Measurements from ENCODE around the gene SPATA12. TPM values are rescaled to one million over a fixed set of nuclear protein-coding genes. Genes with fewer than 3 reads are reported as not detected.
A peak's percentile ranks its signal among the peaks of the same experiment; 100 is the strongest.

SPATA12 gene
- total RNA-seq, 1 donor, result under 0.01 TPM

GRCh38 chr3:57048728-57049127 is 11.7 kb upstream of the SPATA12 start:
- DNase-seq (ENCODE audit: low read depth in 2 of 3, low spot score in 2 of 3), result no peak

- DNase-seq (ENCODE audit: low read depth in 2 of 3, low spot score in 2 of 3), result no peak
These were observed 7.8 kb upstream of the SPATA12 start for GRCh38 chr3:57052662-57053061.

GRCh38 chr3:57053122-57053521 is 7.3 kb upstream of the SPATA12 start:
- no peak for DNase-seq (ENCODE audit: low read depth in 2 of 3, low spot score in 2 of 3)

GRCh38 chr3:57057351-57057750 is 3.1 kb upstream of the SPATA12 start:
- DNase-seq (ENCODE audit: low read depth in 2 of 3, low spot score in 2 of 3), result peak in 2 of 3 donors; percentile 53 to 68

- peak in 2 of 3 donors; percentile 42 to 66 for DNase-seq (ENCODE audit: low read depth in 2 of 3, low spot score in 2 of 3)
These were observed 1.1 kb upstream of the SPATA12 start for GRCh38 chr3:57059411-57059810.

- no peak for DNase-seq (ENCODE audit: low read depth in 2 of 3, low spot score in 2 of 3)
These were observed 1.1 kb downstream of the SPATA12 start for GRCh38 chr3:57061556-57061955.

GRCh38 chr3:57062101-57062631 is 1.7 kb downstream of the SPATA12 start:
- DNase-seq (ENCODE audit: low read depth in 2 of 3, low spot score in 2 of 3), result peak in 1 of 3 donors; percentile 39

GRCh38 chr3:57063032-57063431 is 2.6 kb downstream of the SPATA12 start:
- DNase-seq (ENCODE audit: low read depth in 2 of 3, low spot score in 2 of 3), result peak in 1 of 3 donors; percentile 29

- no peak for DNase-seq (ENCODE audit: low read depth in 2 of 3, low spot score in 2 of 3)
These were observed 3.5 kb downstream of the SPATA12 start for GRCh38 chr3:57064001-57064400.

- no peak for DNase-seq (ENCODE audit: low read depth in 2 of 3, low spot score in 2 of 3)
These were observed 4.1 kb downstream of the SPATA12 start for GRCh38 chr3:57064572-57064971.

- DNase-seq (ENCODE audit: low read depth in 2 of 3, low spot score in 2 of 3), result no peak
These were observed 5.1 kb downstream of the SPATA12 start for GRCh38 chr3:57065588-57065987.

GRCh38 chr3:57066471-57066870 is 6.0 kb downstream of the SPATA12 start:
- no peak for DNase-seq (ENCODE audit: low read depth in 2 of 3, low spot score in 2 of 3)

- peak in 2 of 3 donors; percentile 71 to 83 for DNase-seq (ENCODE audit: low read depth in 2 of 3, low spot score in 2 of 3)
These were observed 8.1 kb downstream of the SPATA12 start for GRCh38 chr3:57068437-57069089.

- DNase-seq (ENCODE audit: low read depth in 2 of 3, low spot score in 2 of 3), result no peak
These were observed 9.0 kb downstream of the SPATA12 start for GRCh38 chr3:57069503-57069902.

- DNase-seq (ENCODE audit: low read depth in 2 of 3, low spot score in 2 of 3), result no peak
These were observed 13.2 kb downstream of the SPATA12 start for GRCh38 chr3:57073628-57074027.

GRCh38 chr3:57074135-57074534 is 13.7 kb downstream of the SPATA12 start:
- no peak for DNase-seq (ENCODE audit: low read depth in 2 of 3, low spot score in 2 of 3)

GRCh38 chr3:57076422-57076951 is 16.0 kb downstream of the SPATA12 start:
- DNase-seq (ENCODE audit: low read depth in 2 of 3, low spot score in 2 of 3), result no peak

- no peak for DNase-seq (ENCODE audit: low read depth in 2 of 3, low spot score in 2 of 3)
These were observed 17.3 kb downstream of the SPATA12 start for GRCh38 chr3:57077630-57078343.

GRCh38 chr3:57078344-57078634 is 17.8 kb downstream of the SPATA12 start:
- DNase-seq (ENCODE audit: low read depth in 2 of 3, low spot score in 2 of 3), result peak in 2 of 3 donors; percentile 62 to 81

- peak in 2 of 3 donors; percentile 34 to 48 for DNase-seq (ENCODE audit: low read depth in 2 of 3, low spot score in 2 of 3)
These were observed 18.4 kb downstream of the SPATA12 start for GRCh38 chr3:57078635-57079473.

- DNase-seq (ENCODE audit: low read depth in 2 of 3, low spot score in 2 of 3), result no peak
These were observed 19.0 kb downstream of the SPATA12 start for GRCh38 chr3:57079474-57079831.
